Uterus (tissue), 2 donors: ENCODE results near the gene TCF12.

ENCODE experiments used
- POLR2A ChIP-seq, 2 donors: fragments of 450-650 bp; IDR thresholded peaks; one replicate each; pipeline ENCODE4 v1.6.1; 2016; ENCODE audit warnings: antibody characterized with exemption in 2 of 2, mild to moderate bottlenecking in 1 of 2, moderate library complexity in 1 of 2
- TF ChIP-seq, protein P1 (sequence below), 4 experiments: fragments of 200-600 bp in 2 of 4; fragments of 450-650 bp in 2 of 4; sonication (generic) in 2 of 4; IDR thresholded peaks; one replicate each; pipeline ENCODE4 v1.5.1; 2016 to 2019; ENCODE audit warnings: antibody characterized with exemption in 4 of 4, mild to moderate bottlenecking in 2 of 4, moderate library complexity in 1 of 4

DNA sequence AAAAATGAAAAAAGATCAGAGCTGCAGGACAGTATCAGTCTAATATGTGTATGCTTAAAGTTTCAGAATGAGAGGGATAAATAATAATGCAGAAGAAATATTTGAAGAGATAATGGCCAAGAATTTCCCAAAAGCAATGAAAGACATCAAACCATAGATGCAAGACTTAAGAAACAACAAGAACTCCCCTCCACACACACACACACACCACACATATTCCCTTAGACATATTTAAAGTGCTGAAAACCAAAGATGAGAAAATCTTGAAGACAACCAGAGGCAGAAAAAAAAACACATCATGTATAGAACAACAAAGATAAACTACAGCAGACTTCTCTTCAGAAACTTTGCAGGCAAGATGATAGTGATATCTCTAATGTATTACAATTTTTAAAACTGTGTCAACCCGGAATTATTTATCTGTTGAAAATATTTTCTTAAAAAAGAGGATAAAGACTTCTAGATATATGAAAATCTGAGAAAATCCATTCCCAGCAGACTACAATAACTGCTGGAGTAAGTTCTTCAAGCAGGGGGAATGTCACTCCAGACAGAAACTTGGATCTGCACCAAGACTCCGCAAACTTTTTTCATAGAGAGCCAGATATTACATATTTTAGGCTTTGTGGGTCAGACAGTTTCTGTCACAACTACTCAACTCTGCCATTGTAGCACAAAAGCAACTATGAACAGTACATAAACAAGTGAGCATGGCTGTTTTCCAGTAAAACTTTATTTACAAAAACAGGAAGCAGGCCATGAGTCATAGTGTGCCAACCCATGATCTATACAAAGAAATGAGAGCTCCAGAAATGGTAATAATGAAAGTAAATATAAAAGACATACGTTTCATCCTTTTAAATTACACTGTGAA lies 234.5 kb downstream of the TCF12 start:
- TF ChIP-seq, protein P1, sequence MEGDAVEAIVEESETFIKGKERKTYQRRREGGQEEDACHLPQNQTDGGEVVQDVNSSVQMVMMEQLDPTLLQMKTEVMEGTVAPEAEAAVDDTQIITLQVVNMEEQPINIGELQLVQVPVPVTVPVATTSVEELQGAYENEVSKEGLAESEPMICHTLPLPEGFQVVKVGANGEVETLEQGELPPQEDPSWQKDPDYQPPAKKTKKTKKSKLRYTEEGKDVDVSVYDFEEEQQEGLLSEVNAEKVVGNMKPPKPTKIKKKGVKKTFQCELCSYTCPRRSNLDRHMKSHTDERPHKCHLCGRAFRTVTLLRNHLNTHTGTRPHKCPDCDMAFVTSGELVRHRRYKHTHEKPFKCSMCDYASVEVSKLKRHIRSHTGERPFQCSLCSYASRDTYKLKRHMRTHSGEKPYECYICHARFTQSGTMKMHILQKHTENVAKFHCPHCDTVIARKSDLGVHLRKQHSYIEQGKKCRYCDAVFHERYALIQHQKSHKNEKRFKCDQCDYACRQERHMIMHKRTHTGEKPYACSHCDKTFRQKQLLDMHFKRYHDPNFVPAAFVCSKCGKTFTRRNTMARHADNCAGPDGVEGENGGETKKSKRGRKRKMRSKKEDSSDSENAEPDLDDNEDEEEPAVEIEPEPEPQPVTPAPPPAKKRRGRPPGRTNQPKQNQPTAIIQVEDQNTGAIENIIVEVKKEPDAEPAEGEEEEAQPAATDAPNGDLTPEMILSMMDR (IDR thresholded peaks at IDR 0.05), result no peak
- TF ChIP-seq POLR2A (IDR thresholded peaks at IDR 0.05), result no peak
